HG03066 (cell line): ENCODE results near the gene PSMD6.

Experiments
- ATAC-seq: cut with Tn5 transposase; IDR thresholded peaks from one replicate; pipeline ENCODE4 v1.9.1; 2021; ENCODE audit warnings: low read depth; ENCODE audit not compliant: unreplicated experiment

Gene PSMD6

GRCh38 chr3:64023187-64023860 is at the start of gene PSMD6:
Gene PSMD6 (minus strand): TSS chr3:64023494. CDS start chr3:64023419, 75 bp downstream.
- peak; percentile 94 for ATAC-seq

DNA sequence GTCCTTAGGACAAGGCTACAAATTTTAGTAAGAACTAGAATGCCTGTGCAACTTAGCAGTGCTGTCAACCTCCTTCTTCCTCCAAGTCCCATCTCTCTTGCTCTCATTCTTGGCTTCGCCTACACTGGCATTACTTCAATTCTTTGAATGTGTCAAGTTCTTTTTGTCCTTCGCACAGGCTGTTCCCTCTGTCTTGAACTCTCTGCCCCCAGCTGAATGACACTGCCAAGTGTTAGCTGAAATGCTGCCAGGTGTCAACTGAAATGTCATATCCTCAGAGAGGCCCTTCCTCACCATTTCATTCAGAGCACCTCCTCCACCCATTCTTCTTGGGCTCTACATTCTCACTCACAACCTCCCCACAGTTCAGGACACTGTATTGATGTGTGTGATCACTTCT is 48.8 kb upstream of the PSMD6 start:
- no peak for ATAC-seq

GRCh38 chr3:64070704-64071103 is 47.4 kb upstream of the PSMD6 start:
- ATAC-seq: no peak

DNA sequence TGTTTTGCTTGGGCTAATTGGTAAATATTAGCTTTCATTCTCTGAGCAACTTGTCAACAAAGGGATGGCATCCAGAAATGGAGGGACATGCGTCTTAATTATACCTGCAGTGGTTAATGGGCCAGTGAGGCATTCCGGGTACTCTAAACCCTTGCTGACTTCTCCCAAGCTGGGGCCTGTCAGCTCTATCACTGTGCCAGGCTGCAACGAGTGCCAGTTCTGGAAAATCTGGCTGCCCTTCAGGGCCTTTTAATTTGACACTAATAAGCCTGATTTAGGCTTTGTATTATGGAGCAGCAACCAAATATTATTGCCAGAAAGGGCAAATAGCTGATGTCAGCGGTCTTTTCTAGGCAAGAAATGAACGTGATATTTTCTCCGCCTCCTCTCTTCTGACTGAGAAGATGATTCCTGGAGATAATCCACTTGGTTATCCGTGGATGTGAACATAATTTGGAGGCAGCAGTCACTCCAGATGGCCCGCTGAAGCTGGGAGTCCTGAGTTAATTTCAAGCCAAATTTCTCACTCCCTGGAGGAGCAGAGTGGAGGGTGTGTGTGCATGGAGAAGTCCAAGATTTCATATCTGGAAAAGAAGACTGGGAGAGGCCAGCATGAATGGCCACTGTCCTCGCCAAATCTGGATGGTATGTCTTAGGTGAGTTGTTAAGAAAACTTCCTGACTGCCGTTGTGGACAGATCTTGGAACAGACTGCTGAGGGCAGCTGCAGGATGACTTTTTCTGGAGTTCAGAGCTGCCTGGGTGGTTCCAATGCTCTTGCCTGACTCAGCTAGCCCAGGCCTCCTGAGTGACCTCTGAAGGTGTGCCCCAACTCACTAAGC is 44.4 kb upstream of the PSMD6 start:
- ATAC-seq: no peak

- no peak for ATAC-seq
Observed at GRCh38 chr3:64064804-64065203, 41.5 kb upstream of the PSMD6 start.

DNA sequence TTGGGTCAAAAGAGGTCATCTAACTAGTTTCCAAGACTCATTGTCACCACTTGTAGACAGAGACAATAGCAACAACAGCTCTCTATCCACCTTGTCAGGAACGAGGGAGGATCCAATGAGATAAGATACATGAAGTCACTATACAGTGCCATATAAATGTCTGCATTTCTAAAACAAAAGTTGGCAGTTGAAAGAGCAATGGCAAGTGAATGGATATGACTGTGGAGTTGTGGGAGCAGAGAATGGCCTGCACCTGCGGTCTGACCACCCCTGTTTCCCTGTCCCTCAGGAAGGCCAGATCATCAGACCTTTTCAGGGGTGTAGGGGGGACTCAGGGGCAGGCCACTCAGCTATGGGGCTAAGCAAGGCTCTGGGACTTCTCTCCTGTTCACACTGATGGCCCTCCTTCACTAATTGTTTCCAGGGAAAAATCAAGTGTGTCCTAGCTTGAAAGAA is 40.7 kb upstream of the PSMD6 start:
- no peak for ATAC-seq

DNA sequence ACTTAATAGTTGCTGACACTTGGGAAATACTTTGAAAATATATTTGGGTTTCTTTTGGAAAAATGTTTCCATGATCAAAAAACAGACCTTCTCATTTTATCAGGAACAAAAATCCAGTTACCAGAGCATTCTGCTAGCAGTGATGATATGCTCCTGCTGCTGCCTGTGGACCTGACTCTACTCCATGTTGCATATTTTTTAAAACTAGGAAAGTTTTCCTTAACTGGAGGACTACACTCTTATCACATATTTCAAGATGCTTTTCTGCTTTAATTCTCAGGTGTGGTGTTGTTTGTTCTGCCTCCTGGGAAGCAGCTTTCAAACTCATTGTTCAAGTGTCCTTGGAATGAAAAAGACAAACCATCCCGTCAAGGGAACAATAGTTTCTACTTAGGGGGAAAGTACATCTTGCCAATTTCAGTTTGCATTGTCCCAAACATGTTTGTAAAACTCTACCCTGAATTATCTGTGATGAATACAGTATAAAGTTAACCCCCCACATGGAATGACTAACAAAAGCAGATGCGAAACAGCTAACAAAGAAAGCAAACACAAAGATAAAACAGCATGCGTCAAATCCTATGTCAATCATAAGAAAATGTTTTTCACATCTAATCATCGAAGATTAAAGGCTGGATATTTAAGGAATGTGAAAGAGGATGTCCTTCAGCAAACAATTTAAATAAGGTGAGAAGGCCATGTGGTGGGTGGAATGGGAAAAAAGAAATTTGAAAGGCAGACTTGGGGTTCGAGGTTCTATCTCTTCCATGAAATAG is 40.1 kb upstream of the PSMD6 start:
- no peak for ATAC-seq

GRCh38 chr3:64061628-64062027 is 38.3 kb upstream of the PSMD6 start:
- ATAC-seq: no peak

GRCh38 chr3:64059484-64060175 is 36.3 kb upstream of the PSMD6 start:
- no peak for ATAC-seq

DNA sequence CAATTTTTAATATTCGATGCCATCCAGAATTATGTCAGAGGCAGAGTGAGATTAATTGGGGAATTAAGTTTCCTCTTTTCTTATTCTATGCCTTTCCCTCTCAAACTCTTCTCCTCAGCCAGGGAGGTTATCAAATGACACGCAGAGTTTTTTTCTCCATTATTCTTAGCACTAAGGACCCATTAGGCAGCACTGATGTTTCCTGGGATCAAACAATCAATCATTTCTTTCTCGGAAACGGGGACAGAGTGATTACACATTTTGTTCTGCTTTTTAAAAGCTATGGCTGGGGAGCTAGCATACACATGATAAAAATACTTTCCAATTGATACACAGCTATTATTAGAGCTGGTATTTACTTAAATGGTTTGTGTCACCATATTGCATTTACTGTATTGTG is 35.3 kb upstream of the PSMD6 start:
- no peak for ATAC-seq

GRCh38 chr3:64057231-64057630 is 33.9 kb upstream of the PSMD6 start:
- no peak for ATAC-seq

GRCh38 chr3:64056606-64057180 is 33.4 kb upstream of the PSMD6 start:
- no peak for ATAC-seq

DNA sequence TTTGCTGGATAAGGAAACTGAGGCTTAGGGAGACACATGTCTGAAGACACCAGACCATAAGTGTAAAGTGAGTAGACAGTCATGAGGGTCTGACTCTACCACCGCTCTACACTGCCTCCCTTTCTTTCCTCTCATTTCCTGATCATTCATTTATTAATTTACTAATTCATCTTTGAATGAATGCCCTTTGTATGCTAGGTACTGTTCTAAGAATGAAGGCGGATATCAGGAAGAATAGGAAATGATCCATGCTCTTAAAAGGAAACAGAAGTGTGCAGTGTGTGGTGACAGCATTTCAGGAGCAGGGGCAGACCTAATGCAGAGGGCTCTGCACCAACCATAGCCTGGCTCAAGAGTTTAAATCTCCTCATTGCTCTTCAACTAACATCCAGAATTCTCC is 31.8 kb upstream of the PSMD6 start:
- ATAC-seq: no peak

- no peak for ATAC-seq
Observed at GRCh38 chr3:64054488-64054887, 31.2 kb upstream of the PSMD6 start.

DNA sequence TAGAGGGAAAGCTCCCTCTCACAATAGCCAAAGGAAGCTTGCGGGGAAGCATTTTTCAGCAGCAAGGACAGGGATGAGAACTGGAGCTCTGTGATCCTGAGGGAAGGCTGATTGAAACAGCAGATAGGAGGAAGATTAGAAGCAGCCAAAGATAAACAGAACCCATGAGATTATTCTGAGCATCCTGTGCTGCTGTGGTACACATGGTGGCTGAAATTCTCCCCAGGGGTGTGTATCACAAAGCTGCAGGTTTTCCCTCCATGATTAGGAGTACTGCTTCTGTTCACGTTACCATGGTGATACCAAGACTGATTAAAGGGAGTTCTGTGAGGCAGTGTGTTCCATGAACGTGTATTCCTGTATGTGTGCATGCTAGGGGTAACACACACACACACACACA is 30.3 kb upstream of the PSMD6 start:
- ATAC-seq: no peak

DNA sequence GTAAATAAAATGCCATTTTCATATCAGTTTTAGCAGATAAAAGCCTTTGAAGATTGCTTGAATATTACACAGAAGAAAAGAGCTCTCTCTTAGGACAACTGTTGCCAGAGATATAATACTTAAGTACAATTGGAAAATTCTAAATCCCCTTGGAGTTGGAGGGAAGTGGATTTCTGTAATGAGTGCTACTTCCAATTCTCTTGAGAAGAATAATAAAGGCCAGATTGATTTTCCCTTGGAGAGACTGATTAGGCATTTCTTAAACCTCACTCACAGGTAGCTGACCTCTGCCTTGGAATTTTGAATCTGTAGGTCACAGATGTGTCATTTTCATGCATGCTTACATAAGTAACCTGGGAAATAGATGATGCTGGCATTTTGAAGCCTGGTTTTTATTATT is 29.8 kb upstream of the PSMD6 start:
- no peak for ATAC-seq

DNA sequence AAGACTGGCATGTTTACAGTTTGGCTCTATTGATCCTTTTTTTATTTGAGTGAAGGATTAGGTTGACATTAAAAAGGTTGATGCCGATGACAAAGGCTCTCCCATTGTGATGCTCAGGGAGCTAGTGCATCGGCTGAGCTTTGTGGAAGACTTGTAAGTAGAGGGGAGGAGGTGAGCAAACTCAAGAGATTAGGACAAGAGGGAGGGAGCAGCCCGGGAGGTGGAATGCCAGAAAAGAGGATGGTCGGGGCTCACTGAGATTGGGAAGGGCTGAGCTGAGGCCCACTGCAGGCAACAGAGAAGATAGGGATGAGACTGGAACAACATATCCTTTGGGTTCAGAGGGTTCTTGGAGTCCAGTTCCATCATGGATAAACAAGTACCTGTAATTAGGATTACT is 26.5 kb upstream of the PSMD6 start:
- no peak for ATAC-seq

DNA sequence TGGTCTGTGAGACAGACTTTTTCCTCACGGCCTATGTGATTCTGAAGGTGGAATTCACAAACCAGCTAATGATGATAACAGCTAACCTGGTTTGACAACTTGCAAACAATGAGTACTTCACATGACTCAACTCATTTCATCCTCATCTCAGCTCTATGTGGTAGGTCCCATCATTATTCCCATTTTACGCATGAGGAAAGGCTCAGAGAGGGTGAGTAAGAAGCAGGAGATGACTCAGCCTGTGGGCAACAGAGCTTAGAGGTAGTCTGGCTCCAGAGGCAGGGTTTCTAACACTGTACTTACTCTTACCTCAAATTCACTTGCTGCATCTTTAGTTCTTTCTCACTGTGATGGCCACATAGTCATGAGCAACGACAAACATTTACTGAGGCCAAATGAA is 25.8 kb upstream of the PSMD6 start:
- no peak for ATAC-seq

DNA sequence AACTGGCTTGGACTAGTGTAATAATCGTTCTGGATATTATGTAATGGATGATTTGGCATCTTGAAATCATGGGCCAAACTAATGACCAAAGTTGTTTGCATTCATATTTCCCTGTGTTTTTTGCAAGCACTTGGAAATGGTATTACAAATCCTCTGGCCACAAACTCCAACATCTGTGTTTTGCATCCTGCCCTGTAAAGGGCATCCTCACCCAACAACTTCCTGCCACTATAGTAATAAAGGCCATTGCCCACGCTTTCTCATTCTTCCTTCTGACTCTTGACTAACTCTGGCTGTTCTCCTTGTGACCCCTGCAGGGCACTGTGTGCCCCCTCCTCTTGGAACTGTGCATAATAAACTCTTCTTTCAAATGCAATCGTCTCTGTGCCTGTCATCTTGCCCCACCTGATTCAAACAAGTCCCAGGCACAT is 25.4 kb upstream of the PSMD6 start:
- no peak for ATAC-seq

GRCh38 chr3:64047787-64048186 is 24.5 kb upstream of the PSMD6 start:
- no peak for ATAC-seq
